Panc1 (cell line): Measurements from ENCODE around the gene AMFR.
A peak's percentile ranks its signal among the peaks of the same experiment; 100 is the strongest.

Experiments used
- TCF7L2 ChIP-seq: IDR thresholded peaks from 2 replicates; pipeline ENCODE4 v1.6.1; 2011; ENCODE audit warnings: mild to moderate bottlenecking, low read depth, low read length, inconsistent platforms
- TF ChIP-seq, protein P1 (sequence below): fragments of 450-650 bp; IDR thresholded peaks from 2 replicates; pipeline ENCODE4 v1.5.1; 2017; ENCODE audit warnings: mild to moderate bottlenecking

- TF ChIP-seq, protein P1, sequence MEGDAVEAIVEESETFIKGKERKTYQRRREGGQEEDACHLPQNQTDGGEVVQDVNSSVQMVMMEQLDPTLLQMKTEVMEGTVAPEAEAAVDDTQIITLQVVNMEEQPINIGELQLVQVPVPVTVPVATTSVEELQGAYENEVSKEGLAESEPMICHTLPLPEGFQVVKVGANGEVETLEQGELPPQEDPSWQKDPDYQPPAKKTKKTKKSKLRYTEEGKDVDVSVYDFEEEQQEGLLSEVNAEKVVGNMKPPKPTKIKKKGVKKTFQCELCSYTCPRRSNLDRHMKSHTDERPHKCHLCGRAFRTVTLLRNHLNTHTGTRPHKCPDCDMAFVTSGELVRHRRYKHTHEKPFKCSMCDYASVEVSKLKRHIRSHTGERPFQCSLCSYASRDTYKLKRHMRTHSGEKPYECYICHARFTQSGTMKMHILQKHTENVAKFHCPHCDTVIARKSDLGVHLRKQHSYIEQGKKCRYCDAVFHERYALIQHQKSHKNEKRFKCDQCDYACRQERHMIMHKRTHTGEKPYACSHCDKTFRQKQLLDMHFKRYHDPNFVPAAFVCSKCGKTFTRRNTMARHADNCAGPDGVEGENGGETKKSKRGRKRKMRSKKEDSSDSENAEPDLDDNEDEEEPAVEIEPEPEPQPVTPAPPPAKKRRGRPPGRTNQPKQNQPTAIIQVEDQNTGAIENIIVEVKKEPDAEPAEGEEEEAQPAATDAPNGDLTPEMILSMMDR: no peak
- peak; percentile 67 for TF ChIP-seq TCF7L2
Observed at GRCh38 chr16:56370875-56371659, 54.3 kb downstream of the AMFR start.
